Amniotic epithelial cell (primary cell): ENCODE results near the gene SPNS1.
"Not testable (repeated sequence)": the region's sequence is repeated elsewhere in the genome, so short reads cannot be mapped to it uniquely, and the experiment has no call there.

ENCODE experiments used
- DNase-seq: peaks from one replicate; pipeline ENCODE4 v3.0.0-alpha.2; 2010; ENCODE audit warnings: low read depth

SPNS1 gene, protein sequence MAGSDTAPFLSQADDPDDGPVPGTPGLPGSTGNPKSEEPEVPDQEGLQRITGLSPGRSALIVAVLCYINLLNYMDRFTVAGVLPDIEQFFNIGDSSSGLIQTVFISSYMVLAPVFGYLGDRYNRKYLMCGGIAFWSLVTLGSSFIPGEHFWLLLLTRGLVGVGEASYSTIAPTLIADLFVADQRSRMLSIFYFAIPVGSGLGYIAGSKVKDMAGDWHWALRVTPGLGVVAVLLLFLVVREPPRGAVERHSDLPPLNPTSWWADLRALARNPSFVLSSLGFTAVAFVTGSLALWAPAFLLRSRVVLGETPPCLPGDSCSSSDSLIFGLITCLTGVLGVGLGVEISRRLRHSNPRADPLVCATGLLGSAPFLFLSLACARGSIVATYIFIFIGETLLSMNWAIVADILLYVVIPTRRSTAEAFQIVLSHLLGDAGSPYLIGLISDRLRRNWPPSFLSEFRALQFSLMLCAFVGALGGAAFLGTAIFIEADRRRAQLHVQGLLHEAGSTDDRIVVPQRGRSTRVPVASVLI

DNA sequence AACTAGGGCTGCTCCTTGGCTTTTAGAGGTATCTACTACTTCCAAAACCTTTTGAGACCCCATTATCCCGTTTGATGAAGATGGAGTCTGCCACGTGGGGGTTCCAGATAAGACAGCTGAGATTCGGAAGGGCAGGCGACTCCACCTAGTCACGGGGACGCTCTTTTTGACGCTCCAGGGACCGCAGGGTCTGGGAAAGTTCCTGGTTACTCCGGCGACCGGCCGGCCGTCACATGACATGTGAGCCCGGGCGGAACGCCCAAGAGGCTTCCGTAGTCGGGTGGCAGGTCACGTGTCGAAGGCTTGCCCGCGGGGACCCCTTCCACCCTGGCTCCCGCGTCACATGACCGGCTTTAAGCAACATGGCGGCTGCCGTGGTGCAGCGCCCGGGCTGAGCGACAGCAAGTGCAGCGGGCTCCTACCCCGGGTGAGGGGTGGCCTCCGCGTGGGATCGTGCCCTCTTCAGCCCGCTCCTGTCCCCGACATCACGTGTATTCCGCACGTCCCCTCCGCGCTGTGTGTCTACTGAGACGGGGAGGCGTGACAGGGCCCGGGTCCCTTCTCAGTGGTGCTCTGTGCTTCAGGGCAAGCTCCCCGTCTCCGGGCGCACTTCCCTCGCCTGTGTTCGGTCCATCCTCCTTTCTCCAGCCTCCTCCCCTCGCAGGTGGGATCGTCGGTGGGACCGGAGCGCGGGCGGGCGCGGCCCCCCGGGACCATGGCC lies at the start of gene SPNS1:
TSS of gene SPNS1 (plus strand) at position 342 of the 721 bp plus-strand sequence. CDS start at position 716, 374 bp downstream.
- peak; percentile 94 for DNase-seq

DNA sequence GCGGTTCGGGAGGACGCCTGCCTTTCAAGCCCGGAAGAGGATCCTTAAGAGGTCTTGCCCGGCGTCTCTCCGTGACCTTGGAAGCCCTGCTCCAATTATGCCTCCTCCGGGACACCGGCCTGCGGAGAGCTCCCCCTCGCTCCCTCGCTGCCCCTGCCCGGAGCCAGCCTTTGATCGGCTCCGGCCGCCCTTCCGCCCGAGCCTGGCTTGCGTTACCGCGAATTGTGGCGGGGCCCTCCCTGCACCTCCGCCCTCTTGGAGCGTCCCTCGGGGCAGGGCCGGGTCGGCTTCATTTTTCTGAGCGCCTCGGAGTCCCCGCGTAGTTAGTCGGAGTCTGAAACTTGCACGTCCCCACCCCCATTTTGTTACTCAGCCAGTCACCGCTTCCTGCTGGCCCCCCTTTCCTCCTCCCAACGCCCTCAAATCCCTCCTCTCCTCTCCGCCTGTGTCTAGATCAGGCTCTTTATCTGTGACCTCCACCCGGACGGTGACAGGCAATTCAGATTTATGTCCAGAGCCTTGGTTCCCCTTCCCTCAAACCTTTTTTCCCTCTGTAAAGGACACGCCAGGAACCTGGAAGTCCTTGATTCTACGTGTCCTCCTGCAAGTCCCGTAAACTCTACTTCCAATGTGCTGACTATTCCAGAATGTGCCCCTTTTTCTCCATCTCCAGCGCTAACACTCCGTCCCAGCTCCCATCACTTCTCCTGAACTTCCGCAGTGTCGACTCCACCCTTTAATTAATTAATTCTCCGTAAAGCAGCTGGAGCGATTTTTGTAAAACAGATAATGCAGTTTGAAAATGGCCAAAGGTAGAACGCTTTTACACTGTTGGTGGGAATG lies 49.0 kb upstream of the SPNS1 start:
- DNase-seq: peak; percentile 67

DNA sequence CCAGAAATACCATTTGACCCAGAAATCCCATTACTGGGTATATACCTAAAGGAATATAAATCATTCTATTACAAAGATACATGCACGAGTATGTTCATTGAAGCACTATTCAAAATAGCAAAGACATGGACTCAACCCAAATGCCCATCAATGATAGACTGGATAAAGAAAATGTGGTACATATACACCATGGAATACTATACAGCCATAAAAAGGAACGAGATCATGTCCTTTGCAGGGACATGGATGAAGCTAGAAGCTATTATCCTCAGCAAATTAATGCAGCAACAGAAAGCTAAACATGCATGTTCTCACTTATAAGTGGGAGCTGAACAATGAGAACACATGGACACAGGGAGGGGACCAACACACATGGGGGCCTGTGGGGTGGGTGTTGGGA lies 48.3 kb upstream of the SPNS1 start:
- not testable (repeated sequence) for DNase-seq

DNA sequence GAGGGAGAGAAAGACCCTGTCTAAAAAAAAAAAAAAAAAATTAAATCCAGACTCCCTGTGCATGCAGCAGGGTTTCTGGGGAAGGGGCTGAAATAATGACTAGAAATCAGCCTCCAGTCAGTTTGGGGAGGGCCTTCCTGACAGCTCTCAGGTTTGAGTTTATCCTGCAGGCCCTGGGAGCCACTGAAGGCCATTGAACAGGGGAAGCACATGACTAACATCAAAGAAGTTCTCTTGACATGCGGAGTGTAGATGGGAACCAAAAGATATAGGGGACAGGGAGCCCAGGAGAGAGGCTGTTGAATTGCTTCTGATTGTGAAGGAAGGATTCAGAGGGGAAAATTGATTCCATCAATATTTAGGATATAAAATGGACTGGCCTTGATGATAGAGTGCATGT lies 46.8 kb upstream of the SPNS1 start:
- no peak for DNase-seq

GRCh38 chr16:28930203-28930602 lies 44.4 kb upstream of the SPNS1 start:
- no peak for DNase-seq

GRCh38 chr16:28930652-28931051 lies 43.9 kb upstream of the SPNS1 start:
- DNase-seq: no peak

DNA sequence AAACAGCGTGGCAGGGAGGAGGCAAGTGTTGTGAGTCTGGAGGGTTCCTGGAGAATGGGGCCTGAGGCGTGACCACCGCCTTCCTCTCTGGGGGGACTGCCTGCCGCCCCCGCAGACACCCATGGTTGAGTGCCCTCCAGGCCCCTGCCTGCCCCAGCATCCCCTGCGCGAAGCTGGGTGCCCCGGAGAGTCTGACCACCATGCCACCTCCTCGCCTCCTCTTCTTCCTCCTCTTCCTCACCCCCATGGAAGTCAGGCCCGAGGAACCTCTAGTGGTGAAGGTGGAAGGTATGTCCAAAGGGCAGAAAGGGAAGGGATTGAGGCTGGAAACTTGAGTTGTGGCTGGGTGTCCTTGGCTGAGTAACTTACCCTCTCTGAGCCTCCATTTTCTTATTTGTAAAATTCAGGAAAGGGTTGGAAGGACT lies 42.8 kb upstream of the SPNS1 start, which contains the start of gene CD19:
TSS of gene CD19 (plus strand) at position 171 of the 425 bp plus-strand sequence. CDS start at position 201, 30 bp downstream.
- DNase-seq: no peak

- DNase-seq: no peak
Observed at GRCh38 chr16:28932339-28933141, 42.0 kb upstream of the SPNS1 start.

DNA sequence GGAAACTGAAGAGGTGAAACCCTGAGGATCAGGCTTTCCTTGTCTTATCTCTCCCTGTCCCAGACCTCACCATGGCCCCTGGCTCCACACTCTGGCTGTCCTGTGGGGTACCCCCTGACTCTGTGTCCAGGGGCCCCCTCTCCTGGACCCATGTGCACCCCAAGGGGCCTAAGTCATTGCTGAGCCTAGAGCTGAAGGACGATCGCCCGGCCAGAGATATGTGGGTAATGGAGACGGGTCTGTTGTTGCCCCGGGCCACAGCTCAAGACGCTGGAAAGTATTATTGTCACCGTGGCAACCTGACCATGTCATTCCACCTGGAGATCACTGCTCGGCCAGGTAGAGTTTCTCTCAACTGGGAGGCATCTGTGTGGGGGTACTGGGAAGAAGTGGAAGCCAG lies 41.4 kb upstream of the SPNS1 start:
- no peak for DNase-seq

DNA sequence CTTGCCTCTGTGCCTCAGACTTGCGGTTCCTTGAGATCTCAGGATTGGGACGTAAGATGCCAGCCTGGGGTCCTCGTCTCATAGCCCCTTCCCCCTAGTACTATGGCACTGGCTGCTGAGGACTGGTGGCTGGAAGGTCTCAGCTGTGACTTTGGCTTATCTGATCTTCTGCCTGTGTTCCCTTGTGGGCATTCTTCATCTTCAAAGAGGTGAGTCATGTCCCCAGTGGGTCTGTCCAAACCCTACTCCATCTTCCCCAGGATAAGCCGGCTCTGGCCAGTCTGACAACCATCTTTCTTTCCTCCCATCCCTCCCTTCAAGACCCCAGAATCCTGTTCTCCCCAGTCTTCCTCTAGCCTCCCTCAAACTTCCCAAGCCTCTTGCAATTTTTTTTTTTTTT lies 39.2 kb upstream of the SPNS1 start:
- DNase-seq: no peak

- peak; percentile 79 for DNase-seq
Observed at GRCh38 chr16:28935924-28936783, 38.4 kb upstream of the SPNS1 start.

GRCh38 chr16:28936784-28937155 lies 37.8 kb upstream of the SPNS1 start:
- no peak for DNase-seq

GRCh38 chr16:28937222-28937876 lies 37.2 kb upstream of the SPNS1 start:
- DNase-seq: no peak

- no peak for DNase-seq
Observed at GRCh38 chr16:28938721-28939120, 35.9 kb upstream of the SPNS1 start.

GRCh38 chr16:28939825-28940224 lies 34.8 kb upstream of the SPNS1 start:
- DNase-seq: not testable (repeated sequence)

DNA sequence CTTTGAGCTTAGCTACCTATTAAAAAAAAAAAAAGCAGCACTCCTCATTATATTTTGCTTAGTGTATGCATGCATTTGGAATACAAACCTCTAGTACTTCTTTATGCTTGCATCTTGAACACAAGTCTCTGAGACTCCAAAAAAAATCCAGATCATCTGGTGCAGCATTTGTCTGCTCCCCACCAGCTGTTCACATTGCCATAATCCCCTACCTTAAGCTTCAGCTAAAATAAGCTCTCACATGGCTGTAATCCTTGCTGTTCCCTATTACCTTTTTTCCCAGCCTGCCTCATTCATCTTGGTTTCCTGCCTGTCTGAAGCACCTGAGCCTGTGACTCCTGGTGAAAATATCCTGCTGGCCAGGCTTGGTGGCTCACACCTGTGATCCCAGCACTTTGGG lies 31.3 kb upstream of the SPNS1 start:
- no peak for DNase-seq

DNA sequence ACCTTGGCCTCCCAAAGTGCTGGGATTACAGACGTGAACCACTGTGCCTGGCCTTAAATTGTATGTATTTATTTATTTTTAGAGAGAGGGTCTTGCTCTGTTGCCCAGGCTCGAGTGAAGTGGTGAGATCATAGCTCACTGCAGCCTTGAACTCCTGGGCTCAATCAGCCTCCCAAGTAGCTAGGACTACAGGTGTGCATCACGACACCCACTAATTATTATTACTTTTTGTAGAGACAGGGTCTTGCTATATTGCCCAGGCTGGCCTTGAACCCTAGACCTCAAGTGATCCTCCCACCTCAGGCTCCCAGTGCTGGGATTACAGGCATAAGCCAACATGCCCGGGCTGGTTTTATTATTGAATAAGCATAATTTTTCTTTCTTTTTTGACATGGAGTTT lies 27.9 kb upstream of the SPNS1 start:
- DNase-seq: no peak

DNA sequence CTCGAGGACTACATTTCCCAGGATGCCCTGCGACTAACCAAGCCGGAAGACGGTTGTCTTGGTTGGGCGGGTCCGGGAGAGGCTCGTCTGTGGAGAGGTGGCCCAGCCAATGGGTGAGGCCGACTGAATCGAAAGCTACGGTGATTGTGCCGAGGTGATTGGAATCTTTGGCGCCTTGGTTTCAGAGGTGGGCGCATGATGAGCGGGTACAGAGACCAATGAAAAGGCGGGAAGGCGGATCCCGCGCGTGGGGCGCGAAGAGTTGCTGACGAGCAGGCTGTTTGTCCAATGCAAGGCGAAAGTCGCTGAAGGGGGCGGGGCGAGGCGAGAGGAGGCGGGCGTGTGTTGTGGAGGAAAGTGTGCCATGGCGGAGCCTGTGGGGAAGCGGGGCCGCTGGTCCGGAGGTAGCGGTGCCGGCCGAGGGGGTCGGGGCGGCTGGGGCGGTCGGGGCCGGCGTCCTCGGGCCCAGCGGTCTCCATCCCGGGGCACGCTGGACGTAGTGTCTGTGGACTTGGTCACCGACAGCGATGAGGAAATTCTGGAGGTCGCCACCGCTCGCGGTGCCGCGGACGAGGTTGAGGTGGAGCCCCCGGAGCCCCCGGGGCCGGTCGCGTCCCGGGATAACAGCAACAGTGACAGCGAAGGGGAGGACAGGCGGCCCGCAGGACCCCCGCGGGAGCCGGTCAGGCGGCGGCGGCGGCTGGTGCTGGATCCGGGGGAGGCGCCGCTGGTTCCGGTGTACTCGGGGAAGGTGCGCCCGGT lies 23.7 kb upstream of the SPNS1 start, which contains the start of gene NFATC2IP:
TSS of gene NFATC2IP (plus strand) at position 290 of the 762 bp plus-strand sequence. CDS start at position 365, 75 bp downstream.
- DNase-seq: peak; percentile 100
